Glomerular visceral epithelial cell (primary cell): ENCODE measurements around the gene PSME3IP1.
"Not testable (repeated sequence)": the region's sequence is repeated elsewhere in the genome, so short reads cannot be mapped to it uniquely, and the experiment has no call there.

Experiments
- DNase-seq: peaks from one replicate; pipeline ENCODE4 v3.0.0-alpha.2; 2016; ENCODE audit errors: extremely low spot score

PSME3IP1 gene

GRCh38 chr16:57196753-57197152, 10.9 kb upstream of the PSME3IP1 start:
- no peak for DNase-seq

DNA sequence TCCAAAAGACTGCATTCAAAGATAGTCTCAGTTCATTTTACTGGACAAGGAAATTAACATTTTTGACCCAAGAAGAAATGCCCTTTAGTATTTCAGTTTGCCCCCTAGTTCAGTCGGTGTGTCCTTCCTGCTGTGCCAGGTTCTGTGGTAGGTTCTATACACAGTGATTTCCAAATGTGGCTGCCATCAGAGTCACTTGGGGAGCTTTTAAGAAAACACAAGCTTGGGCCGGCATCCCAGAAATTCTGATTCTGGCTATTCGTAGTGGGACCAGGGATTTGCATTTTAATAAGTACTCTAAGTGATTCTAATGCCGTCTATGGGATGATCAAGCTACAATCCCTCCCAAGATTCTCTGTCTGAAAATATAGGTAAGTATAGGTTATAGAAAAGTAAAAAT, 10.4 kb upstream of the PSME3IP1 start:
- DNase-seq = no peak

- peak; percentile 77 for DNase-seq
Observed at GRCh38 chr16:57194512-57194911, 8.7 kb upstream of the PSME3IP1 start.

- DNase-seq = peak; percentile 45
Observed at GRCh38 chr16:57192720-57193486, 7.1 kb upstream of the PSME3IP1 start.

GRCh38 chr16:57192146-57192545, 6.3 kb upstream of the PSME3IP1 start:
- no peak for DNase-seq

GRCh38 chr16:57191056-57191571, 5.3 kb upstream of the PSME3IP1 start:
- DNase-seq = peak; percentile 30

- DNase-seq = no peak
Observed at GRCh38 chr16:57190136-57190535, 4.3 kb upstream of the PSME3IP1 start.

GRCh38 chr16:57189527-57189926, 3.7 kb upstream of the PSME3IP1 start:
- not testable (repeated sequence) for DNase-seq

GRCh38 chr16:57188711-57189002, 2.8 kb upstream of the PSME3IP1 start:
- no peak for DNase-seq

GRCh38 chr16:57187902-57188710, 2.3 kb upstream of the PSME3IP1 start:
- DNase-seq = not testable (repeated sequence)

DNA sequence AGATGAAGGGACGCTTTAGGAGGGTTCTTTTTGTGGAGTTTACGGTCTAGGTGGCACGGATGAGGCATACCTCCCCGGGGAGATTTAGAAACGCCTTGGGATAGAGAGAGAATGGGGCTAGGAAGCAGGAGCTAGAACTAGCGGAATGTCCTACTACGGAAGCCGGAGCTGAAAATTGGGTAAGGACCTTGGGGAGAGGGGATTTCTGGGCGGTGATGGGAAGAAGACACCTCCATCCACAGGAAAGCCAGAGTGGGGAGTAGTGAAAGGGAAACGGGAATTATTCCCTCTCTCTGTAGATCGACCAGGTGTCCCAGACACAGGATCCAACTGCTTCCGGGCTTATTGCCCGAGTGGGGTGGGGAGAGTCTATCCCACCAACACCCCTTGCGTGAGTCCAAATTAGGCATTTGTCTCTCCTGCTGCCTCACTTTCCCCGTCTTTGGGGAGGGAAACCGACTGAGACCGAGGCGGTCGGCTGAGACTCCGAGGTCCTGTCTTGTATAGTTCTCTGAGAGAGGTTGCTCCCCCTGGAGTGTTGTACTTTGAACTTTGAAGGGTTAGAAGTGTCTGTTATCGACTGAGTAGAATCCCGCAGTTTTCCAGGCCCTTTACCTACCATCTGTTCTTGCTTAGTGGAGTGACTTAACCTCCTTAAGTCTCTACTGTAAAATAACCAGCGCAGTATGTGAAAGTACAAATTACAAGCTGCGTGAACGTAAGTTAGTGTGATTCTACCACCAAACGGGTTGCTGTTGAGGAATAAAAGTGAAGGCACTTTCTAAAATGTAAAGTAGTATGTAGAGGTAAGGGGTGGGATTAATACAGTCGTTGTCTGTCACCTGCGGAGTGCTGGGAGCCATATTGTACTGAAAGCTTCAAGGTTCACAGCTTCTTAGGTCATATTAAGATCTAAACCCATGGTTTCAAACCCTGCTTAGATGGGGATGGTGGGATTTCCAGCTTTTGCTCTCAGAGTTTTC, 1.3 kb upstream of the PSME3IP1 start:
- DNase-seq = peak; percentile 28

GRCh38 chr16:57185446-57185944, 344 bp downstream of the PSME3IP1 start:
- DNase-seq = peak; percentile 60

DNA sequence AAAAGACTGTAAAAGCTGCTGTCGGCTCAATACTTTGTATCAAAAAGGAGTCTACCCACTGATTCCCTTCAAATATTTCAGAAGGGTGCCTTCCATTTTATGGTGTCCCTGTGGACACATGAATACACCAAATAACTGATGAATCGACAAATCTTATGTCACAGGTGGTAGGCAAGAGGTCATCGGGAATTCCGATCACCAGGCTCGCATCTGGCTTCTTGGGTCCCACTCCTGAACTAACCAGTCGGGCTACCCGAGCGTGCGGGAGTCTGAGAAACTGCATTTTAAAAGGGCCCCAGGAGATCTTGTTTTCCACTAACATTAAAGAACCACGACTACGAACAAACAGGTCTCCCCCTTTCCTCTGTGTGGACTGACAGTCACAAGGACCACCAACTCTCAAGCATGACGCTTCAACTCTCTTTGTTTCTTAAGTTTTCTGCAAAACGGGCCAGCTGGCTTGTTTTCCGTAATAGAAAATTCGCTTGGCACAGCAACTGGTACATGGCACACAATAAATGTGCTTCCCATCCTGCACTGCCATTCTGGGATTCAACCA, 873 bp downstream of the PSME3IP1 start:
- no peak for DNase-seq

DNA sequence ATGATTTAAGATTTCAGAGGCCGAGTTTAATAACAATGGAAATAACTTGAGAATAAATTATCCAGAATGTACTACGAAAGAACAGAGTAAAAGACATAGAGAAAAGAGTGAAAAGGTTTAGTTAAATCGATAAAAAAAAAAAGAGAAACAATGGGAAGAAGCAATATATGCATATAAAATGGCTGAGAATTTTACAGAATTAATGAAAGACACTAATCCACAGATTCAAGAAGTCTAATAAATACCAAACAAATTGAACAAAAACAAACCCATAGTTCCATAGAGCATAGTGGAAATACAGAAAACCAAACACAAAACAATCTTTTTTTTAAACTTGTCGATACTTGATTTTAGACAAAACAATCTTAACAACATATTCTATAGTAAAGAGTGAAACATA, 1.7 kb downstream of the PSME3IP1 start:
- DNase-seq = no peak

GRCh38 chr16:57179215-57179828, 6.5 kb downstream of the PSME3IP1 start:
- DNase-seq = no peak

GRCh38 chr16:57178793-57179212, 7.0 kb downstream of the PSME3IP1 start:
- no peak for DNase-seq

GRCh38 chr16:57178196-57178595, 7.6 kb downstream of the PSME3IP1 start:
- DNase-seq = no peak

DNA sequence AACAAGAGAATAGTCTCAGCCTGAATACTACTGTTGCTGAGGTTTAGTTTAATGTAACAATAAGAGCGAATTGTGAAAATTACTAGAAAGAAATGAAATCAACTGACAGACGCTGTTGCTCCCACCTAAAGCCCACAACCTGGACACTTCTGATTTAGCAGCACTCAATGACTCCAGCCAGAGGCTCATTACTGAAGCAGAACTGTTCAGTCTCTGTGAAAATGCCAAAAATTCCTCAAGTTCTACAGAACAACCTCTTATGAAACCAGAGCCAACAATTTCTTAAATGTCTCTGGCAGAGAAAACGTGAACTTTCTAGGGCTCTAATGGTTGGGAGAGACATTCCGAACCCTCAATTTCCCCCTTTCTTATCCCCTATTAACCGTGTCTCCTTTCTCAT, 9.9 kb downstream of the PSME3IP1 start:
- DNase-seq = no peak

DNA sequence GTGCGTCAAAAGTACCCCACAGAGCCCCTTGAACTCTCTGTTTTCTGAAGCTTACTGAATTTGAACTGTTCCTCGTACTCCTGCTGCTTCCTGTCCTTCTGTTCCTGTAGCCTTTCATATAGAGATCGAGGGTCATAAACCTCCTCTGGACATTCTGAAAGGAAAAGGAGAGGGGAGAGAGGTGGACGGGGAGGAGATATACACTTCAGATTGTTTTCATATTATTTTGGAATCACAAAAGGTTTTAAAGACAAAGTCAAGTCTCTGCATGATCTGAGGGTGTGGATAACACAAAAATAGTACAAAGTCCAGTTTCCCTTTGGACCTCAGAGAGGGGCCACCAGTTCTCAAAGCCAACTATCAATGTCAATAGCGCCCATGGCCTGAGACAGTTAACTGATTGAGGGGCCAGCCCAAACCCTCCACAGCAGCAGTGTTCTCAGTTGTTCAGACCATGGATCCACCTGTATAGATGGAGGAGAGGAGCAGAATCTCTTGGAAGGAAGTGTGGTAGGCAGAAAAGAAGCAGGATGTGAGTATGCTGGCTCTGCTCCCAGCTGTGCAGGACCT, 13.0 kb downstream of the PSME3IP1 start:
- DNase-seq = no peak

DNA sequence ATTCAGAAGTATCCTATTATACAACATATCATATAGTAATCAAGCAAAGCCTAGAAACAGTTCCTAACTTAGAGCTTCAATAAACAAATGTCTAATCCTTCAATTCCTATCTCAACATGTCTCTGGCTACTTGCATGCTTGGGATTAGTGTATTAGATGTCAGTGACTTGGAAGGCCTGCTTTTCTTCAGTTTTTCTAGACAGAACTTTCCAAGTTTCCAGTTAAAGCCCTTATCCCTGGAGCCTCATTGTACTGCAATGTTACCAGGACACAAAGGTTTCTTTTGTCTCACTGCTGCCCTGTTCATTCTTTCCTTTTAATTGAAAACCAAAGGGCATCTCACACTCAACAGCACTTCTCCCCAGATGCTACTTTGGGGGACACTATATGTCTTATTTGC, 16.5 kb downstream of the PSME3IP1 start:
- DNase-seq = no peak
